Measurements from ENCODE around the gene ZFR.

- TF ChIP-seq ELF1 (tag; IDR thresholded peaks at IDR 0.05) (no peak), HES1 (IDR thresholded peaks at IDR 0.05; ENCODE audit: low read depth) (no peak), MLLT1 (IDR thresholded peaks at IDR 0.05) (no peak), MAX (CRISPR knock-in tag; IDR thresholded peaks at IDR 0.05) (no peak), ELK1 (CRISPR knock-in tag; IDR thresholded peaks at IDR 0.05) (no peak), TRIM24 (IDR thresholded peaks at IDR 0.05) (no peak), ZC3H4 (CRISPR knock-in tag; IDR thresholded peaks at IDR 0.05; ENCODE audit: borderline replicate concordance) (no peak)
Observed at GRCh38 chr5:32490972-32491557, 46.5 kb upstream of the ZFR start.
